GM10847 (cell line): ENCODE data around the gene HYDIN.
A peak's percentile ranks its signal among the peaks of the same experiment; 100 is the strongest.

Experiments used
- POLR2A ChIP-seq: IDR thresholded peaks from 2 replicates; pipeline ENCODE4 v1.6.1; 2011; ENCODE audit not compliant: insufficient read length; ENCODE audit errors: extremely low read depth

The HYDIN gene

GRCh38 chr16:71198408-71198807, 32.1 kb downstream of the HYDIN start:
- no peak for TF ChIP-seq POLR2A

DNA sequence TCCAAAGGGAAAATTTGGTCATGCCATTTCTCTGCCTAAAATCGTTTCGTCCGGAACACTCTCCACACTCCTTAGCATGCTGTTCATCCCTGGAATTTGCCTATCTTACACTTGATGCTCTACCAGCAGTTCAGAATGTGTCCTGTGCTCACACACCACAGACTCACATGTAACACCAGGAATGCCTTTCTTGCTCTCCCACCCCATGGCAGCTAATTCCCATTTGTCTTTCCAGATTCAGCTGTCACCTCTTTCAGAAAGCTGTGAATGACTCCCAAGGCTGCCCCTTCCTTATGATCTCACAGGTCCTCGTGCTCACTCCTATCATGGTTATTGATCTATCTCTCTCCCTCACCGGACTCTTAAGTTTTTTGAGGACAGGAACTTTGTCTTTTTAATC, 38.1 kb downstream of the HYDIN start:
- TF ChIP-seq POLR2A = no peak

DNA sequence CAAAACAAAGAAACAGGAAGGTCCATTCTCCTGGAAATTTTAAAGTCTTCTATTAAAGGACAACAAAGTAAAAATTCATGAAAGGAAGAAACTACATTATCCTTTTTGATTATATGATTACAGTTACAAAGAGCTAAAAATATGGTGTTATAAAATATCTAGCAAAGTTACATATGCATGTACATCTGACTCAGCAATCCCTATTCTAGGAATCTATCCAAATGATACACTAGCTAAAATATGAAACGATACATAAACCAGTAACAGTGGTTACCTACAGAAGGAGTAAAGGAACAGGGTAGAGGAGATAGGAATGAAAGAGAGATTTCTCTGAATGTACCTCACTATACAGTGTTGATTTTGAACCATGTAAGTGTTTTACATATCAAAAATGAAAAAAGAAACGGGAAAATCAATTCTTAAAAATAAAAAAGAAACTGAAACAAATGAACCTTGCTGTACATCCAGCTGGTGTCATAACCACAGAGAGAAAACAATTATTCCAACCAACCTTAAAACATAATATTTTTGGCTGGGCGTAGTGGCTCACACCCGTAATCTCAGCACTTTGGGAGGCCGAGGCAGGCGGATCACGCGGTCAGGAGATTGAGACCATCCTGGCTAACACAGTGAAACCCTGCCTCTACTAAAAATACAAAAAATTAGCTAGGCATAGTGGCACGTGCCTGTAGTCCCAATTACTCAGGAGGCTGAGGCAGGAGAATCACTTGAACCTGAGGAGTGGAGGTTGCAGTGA, 41.4 kb downstream of the HYDIN start:
- TF ChIP-seq POLR2A = no peak

DNA sequence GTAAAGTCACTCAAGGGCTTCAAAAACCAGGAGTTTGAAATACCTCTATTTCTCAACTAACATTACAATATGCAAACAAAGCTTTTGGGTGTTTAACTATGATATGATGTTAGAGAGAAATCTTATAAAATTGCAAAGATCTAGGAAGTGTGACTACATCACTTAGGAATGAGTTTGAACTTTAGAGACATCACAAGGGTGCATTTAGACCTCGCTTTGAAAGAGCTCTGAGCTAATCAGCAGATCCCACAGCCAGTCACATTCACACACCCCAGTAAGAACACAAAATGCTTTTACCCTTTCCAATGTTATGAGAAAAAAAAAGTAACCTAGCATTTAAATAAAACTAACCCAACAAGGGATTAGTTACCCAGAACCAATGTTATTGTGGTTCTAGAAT, 45.2 kb downstream of the HYDIN start:
- no peak for TF ChIP-seq POLR2A

GRCh38 chr16:71179569-71179968, 51.0 kb downstream of the HYDIN start:
- TF ChIP-seq POLR2A = no peak

GRCh38 chr16:71172481-71173207, 57.9 kb downstream of the HYDIN start:
- no peak for TF ChIP-seq POLR2A

GRCh38 chr16:70809392-70810060, 421.0 kb downstream of the HYDIN start:
- no peak for TF ChIP-seq POLR2A

- TF ChIP-seq POLR2A = no peak
Observed at GRCh38 chr16:70808371-70808770, 422.2 kb downstream of the HYDIN start.

- TF ChIP-seq POLR2A = no peak
Observed at GRCh38 chr16:70805787-70806186, 424.7 kb downstream of the HYDIN start.

- no peak for TF ChIP-seq POLR2A
Observed at GRCh38 chr16:70805380-70805779, 425.1 kb downstream of the HYDIN start.

DNA sequence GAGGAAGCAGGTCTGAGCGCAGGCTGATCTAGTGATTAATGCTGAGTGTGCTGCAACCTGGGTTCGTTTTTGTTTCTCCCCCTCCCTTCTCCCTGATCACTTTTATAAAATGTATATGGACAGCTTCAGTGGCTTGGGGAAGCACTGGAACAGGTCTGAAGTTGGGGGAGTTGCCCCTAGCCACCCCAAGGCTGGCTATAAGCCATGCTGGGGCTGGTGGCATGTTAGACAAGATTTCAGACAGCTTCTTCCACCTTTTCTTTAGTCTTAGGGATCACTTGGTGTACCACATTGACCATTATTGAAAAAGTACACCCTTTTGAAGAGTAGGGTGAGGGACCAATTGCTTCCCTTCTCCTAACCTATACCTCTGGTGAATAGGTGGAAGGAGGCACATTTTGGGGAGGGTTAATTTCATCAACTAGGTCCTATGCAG, 425.8 kb downstream of the HYDIN start:
- no peak for TF ChIP-seq POLR2A

DNA sequence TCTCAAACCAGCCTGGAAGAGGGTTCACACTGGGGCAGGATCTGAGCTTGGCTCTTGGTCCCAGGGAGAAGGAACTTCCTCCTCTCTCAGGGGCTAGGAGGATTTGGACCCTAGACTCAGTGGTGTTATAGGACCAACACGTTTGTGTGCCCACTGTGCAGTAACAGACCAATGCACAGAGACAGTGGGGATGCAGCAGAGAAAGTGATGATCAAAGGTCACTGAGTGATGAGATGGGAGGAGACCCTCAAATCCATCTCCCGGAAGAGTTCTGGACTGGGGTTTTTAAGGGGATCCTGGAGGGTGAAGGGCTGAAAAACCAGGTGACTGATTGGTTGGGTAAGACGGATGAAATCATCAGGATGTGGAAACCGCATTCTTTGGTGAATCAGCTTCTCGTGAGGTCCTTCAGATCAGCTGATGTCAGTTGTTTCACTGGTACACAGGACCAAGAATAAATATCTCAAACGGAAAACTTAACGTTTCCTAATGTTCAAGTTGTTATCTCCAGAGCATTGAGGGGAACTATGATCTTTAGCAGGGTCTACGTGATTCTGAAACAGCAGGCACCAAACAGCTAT, 426.3 kb downstream of the HYDIN start:
- TF ChIP-seq POLR2A = no peak

DNA sequence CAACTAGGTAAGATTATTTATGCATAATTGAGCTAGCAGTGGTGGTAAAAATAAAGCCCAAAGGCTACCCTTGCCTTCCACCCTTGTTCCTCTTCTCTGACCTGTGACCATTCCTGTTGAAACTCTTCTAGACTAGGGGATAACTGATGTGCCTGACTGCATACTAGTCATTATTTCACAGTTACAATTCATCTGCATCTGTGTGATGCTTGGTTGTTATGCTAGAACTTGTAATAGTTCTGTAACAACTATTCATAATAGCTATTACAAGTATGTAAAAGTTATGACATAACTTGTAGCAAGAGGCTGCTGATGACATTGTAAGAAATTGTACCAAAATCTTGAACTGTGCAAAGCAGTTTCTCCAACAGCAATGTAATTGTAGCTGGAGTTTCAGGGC, 427.2 kb downstream of the HYDIN start:
- no peak for TF ChIP-seq POLR2A

DNA sequence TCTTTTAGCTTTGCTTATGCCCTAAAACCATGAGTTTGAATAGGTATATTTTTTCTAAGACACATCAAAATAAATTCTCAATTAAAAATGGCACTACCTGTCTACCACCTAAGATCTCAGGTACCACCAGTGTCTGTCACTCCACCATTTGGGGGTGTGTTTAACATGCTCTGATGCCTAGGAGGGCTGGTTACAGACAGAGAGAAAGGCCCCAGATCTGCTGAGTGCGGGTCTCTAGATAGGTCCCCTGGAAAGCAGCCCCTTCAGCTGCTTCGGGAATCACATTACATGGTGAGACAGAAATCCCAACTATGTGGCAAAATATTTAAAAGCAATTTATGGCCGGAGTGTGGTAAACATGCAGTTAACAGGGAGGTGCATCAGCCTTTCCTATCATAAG, 428.9 kb downstream of the HYDIN start:
- TF ChIP-seq POLR2A = no peak

DNA sequence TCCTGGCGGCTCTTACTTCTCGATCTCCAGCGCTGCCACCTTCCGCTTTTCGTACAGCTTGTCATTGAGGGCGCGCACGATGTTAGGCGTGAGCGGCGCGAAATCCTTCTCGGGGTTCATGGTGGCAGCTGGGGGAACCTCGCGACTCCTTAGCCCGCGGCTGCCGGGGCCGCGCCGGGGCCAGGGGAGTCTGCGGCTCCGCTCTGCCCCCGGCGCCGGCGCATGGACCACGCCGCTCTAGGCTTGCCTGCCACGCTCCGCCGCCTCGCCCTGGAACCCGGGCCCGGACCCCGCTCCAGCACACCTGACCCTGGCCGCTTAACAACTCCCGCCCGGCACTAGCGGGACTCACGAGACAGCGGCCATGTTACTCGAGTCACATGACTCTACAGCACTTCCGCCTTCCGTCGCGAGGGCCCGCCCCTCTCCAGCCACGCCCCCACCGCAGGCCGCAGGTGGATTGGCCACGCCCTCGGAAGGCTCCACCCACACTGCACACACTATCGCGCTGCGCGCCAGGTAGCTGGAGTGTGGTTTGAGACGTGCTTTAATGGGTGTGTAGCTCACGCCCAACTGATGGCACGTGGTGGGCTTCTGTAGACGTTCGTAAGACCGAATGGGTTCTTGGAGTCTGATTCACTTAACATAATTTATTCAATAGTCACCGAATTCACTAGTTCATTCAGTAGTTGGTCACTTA, 429.6 kb downstream of the HYDIN start, which contains the start of gene VAC14:
TSS of gene VAC14 (minus strand) at position 378 of the 700 bp plus-strand sequence. CDS start at position 120, 258 bp downstream.
- peak; percentile 76 for TF ChIP-seq POLR2A
